OCI-LY7 (cell line): Measurements from ENCODE around the gene NFRKB.

ENCODE experiments used
- CTCF ChIP-seq: fragments of 200-600 bp; sonication (generic); conservative IDR thresholded peaks from 2 replicates; pipeline ENCODE4 v1.5.1; 2014; ENCODE audit warnings: mild to moderate bottlenecking, antibody characterized with exemption, low read length, moderate library complexity, mixed read lengths
- EZH2phosphoT487 ChIP-seq: fragments of 200-600 bp; sonication (generic); IDR thresholded peaks from 2 replicates; pipeline ENCODE4 v1.6.1; 2018; ENCODE audit warnings: low read depth, borderline replicate concordance, mild to moderate bottlenecking, mixed run types, antibody characterized with exemption, low read length, moderate library complexity, mixed read lengths

- no peak for TF ChIP-seq CTCF
- no peak for TF ChIP-seq EZH2phosphoT487
These were observed 23.0 kb upstream of the NFRKB start for GRCh38 chr11:129918361-129918760.
